DMS79 treated with DMSO at 0.1 percent for 48 hours (cell line): ENCODE data around the gene KIAA1217.
"Not testable (repeated sequence)": the region's sequence is repeated elsewhere in the genome, so short reads cannot be mapped to it uniquely, and the experiment has no call there.

Experiments used
- DNase-seq: peaks from one replicate; lab custom pipeline; 2025; lab: John Stamatoyannopoulos, UW

KIAA1217 gene

DNA sequence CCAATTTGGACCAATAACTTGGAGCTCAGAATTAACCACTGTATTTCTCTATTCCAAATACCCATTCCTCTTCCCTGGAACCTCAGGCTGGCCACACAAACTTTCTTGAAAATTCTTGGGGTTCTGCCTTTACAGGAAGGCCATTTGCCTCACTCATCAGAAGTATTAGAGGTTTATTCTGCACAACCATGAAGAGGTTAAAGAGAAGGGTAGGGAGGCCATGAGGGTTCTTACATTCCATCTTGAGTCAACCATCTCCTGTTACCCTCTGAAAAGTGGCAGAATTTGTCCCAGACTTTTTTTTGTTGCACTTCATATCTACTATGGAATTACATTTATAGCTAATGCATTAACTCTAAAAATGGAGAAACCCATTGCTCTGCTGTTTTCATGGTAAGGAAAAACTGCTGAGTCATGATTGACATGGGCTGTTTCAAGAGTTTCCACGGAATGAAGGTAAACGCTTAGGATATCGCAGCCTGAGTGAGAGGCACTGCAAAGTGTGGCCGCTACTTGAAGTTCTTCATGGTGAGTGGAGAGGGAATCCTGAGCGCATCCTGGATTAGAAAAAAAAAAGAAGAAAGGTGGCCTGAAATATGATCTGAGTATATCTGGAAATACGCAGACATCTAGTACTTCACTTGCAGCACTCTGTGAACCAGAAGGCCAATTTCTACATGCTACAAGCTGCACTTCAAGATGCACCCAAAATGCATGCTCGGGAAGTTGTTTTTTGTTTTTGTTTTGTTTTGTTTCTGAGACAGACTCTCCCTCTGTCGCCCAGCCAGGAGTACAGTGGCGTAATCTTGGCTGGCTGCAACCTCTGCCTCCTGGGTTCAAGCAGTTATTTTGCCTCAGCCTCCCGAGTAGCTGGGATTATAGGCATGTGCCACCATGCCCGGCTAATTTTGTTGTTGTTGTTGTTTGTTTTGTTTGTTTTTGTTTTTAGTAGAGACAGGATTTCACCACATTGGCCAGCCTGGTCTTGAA, 83.7 kb downstream of the KIAA1217 start:
- peak; percentile 38 for DNase-seq

DNA sequence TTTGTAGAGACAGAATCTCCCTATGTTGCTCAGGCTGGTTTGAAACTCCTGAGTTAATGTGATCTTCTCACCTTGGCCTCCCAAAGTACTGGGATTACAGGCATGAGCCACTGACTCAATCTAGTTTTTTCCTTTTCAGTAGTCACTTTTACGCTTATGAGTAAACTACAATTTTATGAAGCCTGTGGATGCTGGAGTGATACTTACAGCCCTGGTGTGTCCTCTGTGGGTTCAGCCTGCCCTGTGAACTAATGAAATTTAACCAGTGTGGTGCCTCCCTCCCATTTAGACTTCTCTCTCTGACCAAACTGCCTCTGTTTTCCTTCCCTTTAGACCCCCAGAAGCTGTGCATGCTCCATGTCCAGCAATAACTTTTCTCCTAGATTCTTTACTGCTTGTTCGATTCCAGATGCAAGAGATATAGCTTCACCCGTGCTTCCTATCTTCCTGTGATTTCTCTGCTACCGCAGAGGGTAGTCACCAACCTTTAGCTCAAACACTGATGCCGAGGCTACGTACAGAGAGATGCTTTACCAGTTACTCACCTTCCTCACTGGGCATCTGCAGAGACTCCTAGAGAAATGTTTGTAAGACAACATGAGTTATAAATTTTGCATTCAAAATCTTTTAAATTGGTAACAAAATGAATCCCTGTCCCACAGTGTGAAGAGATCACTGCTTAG, 90.8 kb downstream of the KIAA1217 start:
- no peak for DNase-seq

- no peak for DNase-seq
Measured at GRCh38 chr10:24303522-24304310, 94.8 kb downstream of the KIAA1217 start.

DNA sequence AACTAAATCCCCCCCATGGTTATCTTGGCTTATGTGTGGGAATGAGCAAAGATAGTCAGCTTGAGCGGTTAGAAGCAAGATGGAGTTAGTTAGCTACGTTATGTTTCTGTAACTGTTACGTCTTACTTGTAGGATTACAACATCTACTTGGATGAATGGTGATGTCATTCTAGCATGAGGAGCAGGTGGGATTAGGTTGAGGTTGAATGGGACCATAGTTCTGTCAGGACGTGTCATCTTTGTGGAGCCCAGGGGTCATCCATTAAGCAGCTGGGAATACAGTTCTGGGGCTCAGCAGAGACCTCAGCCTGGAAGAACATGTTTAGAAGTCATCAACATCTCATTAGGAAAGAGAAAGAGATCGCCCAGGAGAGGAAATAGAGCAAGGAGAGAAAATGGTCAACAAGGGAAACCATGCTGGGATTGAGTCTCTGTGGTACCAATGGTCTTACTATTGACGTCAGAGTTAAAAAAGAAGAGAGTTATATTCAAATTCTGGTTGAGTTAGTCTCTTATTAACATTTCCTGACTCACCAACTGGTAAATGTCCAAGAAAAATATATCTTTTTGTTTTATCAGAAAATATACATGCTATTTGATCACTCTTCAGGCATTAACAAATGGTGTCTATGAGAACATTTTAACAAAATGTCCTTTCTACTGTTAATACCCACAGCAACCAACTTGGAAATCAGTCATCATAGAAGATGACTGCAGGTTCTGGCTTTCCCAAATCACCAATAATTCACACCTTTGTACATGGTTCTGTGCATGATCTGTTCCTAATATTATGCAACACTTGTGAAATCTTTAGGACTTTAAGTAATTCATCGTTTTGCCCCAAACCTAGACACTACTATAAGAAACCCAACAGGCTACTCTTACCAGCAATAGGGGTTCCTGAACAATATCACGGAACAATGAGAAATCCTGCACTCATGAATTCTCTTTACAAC, 96.9 kb downstream of the KIAA1217 start:
- no peak for DNase-seq

DNA sequence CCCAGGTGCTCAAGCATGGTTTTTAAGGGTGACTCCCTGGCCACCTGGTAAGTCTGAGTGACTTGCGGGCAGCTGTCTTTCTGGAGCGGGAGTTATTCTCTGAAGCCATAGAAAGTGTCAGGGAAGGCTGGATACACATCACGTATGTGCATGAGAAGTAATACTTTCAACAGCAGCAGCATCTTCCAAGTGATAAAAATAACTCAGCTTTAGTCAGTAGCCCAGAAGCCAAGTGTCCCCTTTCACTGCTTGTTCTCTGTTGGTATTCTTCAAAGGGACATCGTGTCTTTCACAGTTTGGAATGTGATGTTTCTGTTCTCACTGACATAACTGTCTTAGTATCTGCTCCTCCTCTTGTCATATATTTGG, 97.6 kb downstream of the KIAA1217 start:
- no peak for DNase-seq

DNA sequence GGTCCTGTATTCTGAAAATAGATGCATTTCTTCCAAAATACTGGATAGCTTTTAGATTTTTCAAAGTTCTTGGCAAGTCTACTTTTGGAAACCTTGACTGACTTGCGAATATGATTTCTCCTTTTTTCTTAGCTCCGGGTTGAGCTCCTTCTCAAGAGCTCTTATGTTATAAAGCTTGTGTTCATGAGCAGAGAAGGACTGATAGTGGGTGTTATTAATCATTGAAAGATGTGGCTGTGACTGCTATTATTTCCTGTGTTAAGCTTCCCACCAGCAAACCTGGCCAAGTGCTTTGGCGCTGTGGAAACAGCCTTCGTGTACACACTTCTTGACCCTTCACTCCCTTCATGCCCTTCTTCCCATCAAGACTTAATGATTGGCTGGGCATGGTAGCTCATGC, 98.2 kb downstream of the KIAA1217 start:
- peak; percentile 4 for DNase-seq

DNA sequence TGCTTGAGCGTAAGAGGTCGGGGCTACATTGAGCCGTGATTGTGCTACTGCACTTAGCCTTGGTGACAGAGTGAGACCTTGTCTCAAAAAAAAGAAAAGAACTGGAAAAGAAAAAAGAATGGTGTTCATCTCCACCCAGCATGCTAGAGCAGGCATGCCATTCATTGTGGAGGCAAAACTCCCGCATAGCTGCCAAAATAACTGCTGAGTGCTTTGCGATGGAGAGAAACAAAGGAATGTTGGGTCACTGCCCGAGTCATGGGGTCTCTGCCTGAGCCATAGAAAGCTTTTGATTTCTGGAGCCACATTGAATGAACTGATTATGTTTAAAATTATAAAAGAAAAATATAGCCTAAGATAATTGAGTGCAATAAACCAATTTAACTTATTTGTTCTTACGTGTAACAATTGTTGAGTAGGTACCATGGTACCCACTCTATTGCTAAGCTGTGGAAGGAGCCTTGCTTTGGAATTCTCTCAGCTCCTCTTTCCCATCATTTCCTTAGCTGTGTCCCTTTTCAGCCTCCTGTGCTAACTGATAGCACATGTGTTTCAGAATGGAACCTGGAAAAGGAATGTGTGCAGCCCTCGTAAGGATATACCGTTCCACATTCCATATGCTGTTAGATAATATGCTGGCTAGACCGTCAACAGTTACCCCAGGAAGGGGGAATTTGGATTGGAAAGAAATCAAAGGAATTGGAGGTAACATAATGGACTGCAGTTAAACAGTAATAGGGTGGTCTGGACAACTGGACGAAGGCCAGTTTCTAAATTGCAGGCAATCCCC, 99.0 kb downstream of the KIAA1217 start:
- no peak for DNase-seq

GRCh38 chr10:24310104-24310503, 101.2 kb downstream of the KIAA1217 start:
- no peak for DNase-seq

DNA sequence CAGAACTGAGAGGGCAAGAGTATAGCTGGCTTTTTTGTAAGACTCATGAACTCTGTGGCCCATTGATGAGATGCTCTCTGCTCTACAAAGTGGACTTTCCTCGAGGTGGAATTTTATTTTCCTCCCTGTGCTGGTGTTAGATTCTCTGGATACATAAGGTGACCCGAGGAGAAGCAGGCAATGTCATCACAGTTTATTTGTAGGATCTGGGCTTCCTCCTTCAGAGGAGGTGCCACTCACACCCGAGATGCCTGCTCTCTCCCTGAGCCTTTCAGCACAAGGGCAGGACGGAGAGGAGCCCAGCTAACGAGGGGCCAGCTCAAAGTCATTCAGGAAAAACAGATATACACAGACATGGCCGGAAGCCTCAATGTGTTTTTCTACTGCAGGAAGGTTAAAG, 103.0 kb downstream of the KIAA1217 start:
- DNase-seq = no peak

DNA sequence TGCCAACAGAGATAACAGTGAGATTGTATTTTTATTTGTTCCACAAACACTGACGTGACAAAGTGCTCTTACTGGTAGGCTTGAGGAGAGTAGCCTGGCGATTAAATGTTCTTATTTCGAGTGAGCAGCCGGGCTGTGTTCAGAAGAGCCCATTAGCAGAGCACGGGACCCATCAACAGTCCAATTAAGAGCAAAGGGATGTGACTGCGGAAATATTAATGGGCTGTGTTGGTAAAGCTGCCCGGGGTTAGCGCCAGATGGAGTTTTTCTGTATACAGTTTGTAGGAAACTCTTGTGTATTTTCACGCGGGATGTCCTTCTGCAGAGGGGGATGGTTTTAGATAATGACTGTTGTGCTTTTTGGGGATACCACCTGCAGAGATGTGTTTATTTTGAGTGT, 104.3 kb downstream of the KIAA1217 start:
- peak; percentile 82 for DNase-seq

DNA sequence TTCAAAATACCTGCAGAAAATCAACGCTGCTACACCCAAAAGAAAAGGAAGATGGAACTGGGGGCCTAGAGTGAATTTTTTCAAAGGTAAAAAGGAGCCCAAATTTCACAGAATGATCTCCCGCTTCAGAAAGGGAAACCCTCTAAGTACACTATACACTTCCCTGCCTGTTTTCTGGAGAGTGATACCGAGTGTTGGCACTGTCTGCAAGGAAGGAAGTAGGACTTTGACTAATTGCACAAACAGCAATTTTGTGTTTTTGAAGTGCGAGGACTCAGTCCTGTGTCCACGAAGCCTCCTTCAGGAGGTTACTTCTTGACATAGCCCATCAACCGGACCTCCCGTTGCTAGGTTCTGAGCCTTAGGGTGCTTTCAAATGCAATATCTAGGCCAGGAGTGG, 106.3 kb downstream of the KIAA1217 start:
- DNase-seq = no peak

DNA sequence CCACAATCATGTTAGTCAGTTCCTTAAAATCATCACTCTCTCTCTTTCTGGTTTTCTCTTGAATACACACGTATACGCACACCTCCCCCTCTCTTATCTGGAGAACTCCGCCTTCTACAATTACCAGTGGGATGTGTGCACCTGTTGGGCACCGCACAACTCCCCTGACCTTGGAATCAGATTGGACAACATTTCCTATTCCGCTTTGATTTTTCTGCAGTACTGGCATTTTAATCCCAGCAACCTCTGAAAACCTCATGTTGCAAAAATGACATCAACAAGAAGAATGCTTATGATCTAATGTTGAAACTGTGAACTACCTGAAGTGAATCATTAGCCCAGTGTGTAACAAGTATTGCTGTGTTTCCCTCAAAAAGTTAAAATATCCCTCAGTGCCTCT, 109.6 kb downstream of the KIAA1217 start:
- DNase-seq = no peak

DNA sequence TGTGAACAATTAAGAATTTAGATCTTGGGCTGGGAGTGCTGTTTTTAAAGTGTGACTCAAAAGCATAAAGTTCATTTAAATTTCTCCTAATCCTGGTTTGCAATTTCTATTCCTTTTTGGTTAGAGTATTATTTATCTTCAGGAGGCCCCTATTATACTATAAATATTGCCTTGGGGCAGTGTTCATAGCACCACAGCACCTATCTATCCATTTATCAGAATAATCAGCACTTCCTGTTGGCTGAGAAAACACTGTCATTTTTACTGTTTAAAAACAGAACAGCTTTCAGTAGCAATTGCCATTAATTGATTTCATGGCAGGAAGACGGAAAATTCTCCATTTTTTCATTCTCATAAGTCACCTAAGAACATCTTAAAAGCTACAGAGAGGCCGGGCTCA, 111.4 kb downstream of the KIAA1217 start:
- DNase-seq = no peak

DNA sequence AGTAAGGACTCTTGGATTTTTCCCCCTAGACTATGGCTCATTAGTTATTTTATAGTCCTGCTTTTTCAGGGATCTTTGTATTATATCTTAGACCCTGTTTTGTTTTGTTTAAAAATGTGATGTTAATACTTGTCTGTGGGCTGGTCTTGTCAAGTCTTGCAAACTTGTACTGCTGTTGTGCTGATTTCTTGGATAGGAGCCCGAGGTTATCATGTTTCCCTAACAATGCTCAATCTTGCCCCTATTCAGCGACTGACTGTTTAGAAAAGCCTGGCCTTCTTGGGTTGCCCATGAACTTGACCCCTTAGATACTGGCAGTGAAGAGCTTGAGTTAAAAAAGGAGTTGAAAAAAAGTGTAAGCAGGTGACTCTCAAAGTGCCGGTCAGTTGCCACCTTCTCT, 115.7 kb downstream of the KIAA1217 start:
- DNase-seq = peak; percentile 17

DNA sequence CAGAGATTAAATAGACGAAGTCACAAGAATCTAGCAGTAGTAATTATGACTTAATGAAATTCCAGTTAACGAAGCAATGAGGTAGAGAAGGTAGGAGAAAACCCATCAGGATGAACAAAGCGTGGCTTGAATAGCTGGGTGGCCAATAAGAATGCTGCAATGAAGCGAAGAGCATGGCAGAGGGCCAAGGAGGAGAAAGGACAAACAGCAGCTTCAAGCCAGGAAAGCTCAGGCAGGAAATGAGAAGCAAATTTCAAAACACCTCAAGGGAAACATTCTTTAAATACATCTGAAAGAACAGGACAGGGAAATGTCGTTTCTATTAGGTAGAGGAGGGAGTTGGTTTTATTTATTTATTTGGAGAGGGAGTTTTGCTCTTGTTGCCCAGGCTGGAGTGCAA, 122.5 kb downstream of the KIAA1217 start:
- DNase-seq = peak; percentile 67

GRCh38 chr10:24333736-24334135, 124.8 kb downstream of the KIAA1217 start:
- no peak for DNase-seq

- no peak for DNase-seq
Measured at GRCh38 chr10:24334279-24334939, 125.5 kb downstream of the KIAA1217 start.

GRCh38 chr10:24337723-24338122, 128.8 kb downstream of the KIAA1217 start:
- DNase-seq = not testable (repeated sequence)

- DNase-seq = no peak
Measured at GRCh38 chr10:24339387-24339786, 130.4 kb downstream of the KIAA1217 start.

GRCh38 chr10:24340446-24340845, 131.5 kb downstream of the KIAA1217 start:
- DNase-seq = no peak
